Measurements from ENCODE around the gene OR52M1. TPM values are rescaled to one million over a fixed set of nuclear protein-coding genes. Genes with fewer than 3 reads are reported as not detected.

The OR52M1 gene, protein sequence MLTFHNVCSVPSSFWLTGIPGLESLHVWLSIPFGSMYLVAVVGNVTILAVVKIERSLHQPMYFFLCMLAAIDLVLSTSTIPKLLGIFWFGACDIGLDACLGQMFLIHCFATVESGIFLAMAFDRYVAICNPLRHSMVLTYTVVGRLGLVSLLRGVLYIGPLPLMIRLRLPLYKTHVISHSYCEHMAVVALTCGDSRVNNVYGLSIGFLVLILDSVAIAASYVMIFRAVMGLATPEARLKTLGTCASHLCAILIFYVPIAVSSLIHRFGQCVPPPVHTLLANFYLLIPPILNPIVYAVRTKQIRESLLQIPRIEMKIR
- total RNA-seq: not detected

DNA sequence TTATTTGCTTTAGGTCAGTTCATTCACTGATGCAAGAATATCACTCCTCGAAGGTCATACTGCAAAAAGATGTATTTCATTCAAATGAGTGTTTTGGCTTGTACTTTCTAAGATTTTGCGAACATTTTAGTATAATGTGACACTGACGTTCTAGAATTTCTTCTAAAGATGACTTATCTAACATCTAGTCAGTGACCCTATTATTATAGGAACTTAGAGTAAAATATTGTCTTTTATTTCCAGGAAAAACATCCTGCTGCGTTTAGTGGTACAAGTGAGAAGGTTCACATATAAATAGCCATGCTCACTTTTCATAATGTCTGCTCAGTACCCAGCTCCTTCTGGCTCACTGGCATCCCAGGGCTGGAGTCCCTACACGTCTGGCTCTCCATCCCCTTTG lies at the start of gene OR52M1:
OR52M1 (plus strand) TSS at position 301 of the 400 bp plus-strand sequence; CDS start at position 301, 0 bp downstream.
- Mint-ChIP-seq H3K27me3 (ENCODE audit: low read depth) (peaks cover 15% of the 10 kb centered on the region), H3K9me3 (ENCODE audit: insufficient read depth) (no peaks in the 10 kb centered on the region), H3K4me1 (ENCODE audit: low read depth) (no peaks in the 10 kb centered on the region), H3K4me3 (no peak within 1 kb of the TSS), H3K36me3 (ENCODE audit: low read depth) (no peaks in the 10 kb centered on the region), H3K27ac (no peak within 1 kb of the TSS)
- no peak for ATAC-seq
- no peak for DNase-seq
- ChIA-PET POLR2A (no interaction called here), CTCF (interaction anchor here (9.5 kb wide), 1 partner anchor 358 kb away, joined by 109 read pairs; no protein-coding TSS in a partner anchor)

DNA sequence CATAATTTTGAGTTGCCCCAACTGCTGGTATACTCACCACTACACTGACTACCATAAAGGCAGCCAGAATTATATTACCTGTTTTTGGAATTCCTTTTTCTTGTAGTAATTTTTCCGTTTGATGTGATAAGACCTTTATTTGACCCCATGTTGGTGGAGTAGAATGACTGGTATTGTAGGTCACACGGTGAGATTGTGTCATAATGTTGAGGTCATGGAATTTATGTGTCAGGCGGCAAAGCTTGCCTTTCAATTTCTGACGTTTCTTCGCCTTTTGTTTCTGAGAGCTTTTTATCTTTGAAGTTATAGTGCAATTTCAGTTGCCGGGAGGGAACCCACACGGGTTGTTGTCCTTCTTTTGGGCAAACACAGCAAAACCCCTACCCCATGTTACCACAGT lies 49.5 kb upstream of the OR52M1 start:
- ATAC-seq (no peak), DNase-seq (no peak)
- CTCF ChIA-PET: interaction anchor here (0.7 to 7.1 kb wide), 2 partner anchors 44 to 308 kb away, joined by 3 to 79 read pairs; no protein-coding TSS in a partner anchor
- no peaks in the 10 kb centered on the region for H3K4me1 Mint-ChIP-seq (ENCODE audit: low read depth)
- peaks cover 5% of the 10 kb centered on the region for H3K9me3 Mint-ChIP-seq (ENCODE audit: insufficient read depth)
- no peak overlapping the region for H3K27ac Mint-ChIP-seq
- no peak overlapping the region for H3K4me3 Mint-ChIP-seq
- H3K27me3 Mint-ChIP-seq (ENCODE audit: low read depth): peaks cover 22% of the 10 kb centered on the region
- peaks cover 2% of the 10 kb centered on the region for H3K36me3 Mint-ChIP-seq (ENCODE audit: low read depth)
- POLR2A ChIA-PET: no interaction called here

DNA sequence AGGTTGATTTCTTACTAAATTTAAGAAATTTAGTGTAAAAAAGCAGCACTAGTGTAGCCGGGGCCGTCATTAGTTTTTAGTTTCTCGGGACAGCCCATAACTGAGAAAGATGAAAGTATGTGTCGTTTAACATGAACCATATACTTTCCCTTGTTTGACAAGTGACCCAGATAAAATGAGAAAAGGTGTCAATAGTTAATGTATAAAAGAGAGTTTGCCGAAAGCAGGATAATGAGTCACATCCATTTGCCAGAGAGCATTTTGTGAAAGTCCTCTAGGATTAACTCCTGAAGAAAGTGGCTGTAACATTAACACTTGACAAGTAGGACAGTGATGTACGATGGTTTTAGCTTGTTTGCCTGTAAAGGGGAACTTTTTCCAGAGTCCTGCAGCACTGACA lies 49.0 kb upstream of the OR52M1 start:
- Mint-ChIP-seq H3K27me3 (ENCODE audit: low read depth) (peaks cover 22% of the 10 kb centered on the region), H3K9me3 (ENCODE audit: insufficient read depth) (peaks cover 5% of the 10 kb centered on the region), H3K27ac (no peak overlapping the region), H3K4me3 (no peak overlapping the region), H3K4me1 (ENCODE audit: low read depth) (no peaks in the 10 kb centered on the region), H3K36me3 (ENCODE audit: low read depth) (peaks cover 2% of the 10 kb centered on the region)
- no peak for ATAC-seq
- ChIA-PET CTCF (interaction anchor here (7.1 kb wide), 1 partner anchor 309 kb away, joined by 79 read pairs; no protein-coding TSS in a partner anchor), POLR2A (no interaction called here)
- DNase-seq: no peak

GRCh38 chr11:4496557-4497248 lies 48.3 kb upstream of the OR52M1 start:
- Mint-ChIP-seq H3K27me3 (ENCODE audit: low read depth) (peaks cover 22% of the 10 kb centered on the region), H3K27ac (no peak overlapping the region), H3K36me3 (ENCODE audit: low read depth) (no peaks in the 10 kb centered on the region), H3K4me3 (no peak overlapping the region), H3K4me1 (ENCODE audit: low read depth) (no peaks in the 10 kb centered on the region), H3K9me3 (ENCODE audit: insufficient read depth) (peaks cover 1% of the 10 kb centered on the region)
- ATAC-seq (no peak), DNase-seq (no peak)
- ChIA-PET POLR2A (no interaction called here), CTCF (interaction anchor here (7.1 kb wide), 1 partner anchor 310 kb away, joined by 79 read pairs; no protein-coding TSS in a partner anchor)

DNA sequence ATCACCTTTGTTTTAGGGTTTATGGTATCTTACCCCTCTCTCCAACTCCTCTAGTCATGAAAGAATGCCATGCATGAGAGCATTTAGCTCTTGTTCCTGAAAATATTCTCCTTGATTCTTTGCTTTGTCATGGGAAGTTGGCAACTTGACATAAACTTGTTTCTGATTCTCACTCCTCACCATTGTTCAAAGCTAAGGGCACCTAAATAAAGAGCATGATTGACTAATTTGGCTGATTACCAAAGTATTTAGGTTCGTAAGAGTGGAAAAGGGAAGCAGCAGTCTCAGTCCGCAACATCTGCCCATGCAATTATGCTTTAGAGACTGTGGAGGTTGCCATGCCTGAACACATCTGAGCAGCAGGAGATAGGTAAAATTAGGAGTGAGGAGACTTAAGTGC lies 36.1 kb upstream of the OR52M1 start:
- Mint-ChIP-seq H3K4me1 (ENCODE audit: low read depth) (peaks cover 9% of the 10 kb centered on the region), H3K4me3 (no peak overlapping the region), H3K27ac (no peak overlapping the region), H3K9me3 (ENCODE audit: insufficient read depth) (no peaks in the 10 kb centered on the region), H3K27me3 (ENCODE audit: low read depth) (peaks cover 14% of the 10 kb centered on the region), H3K36me3 (ENCODE audit: low read depth) (no peaks in the 10 kb centered on the region)
- ChIA-PET POLR2A (no interaction called here), CTCF (interaction anchor here (1.2 kb wide), 1 partner anchor 322 kb away, joined by 3 read pairs; no protein-coding TSS in a partner anchor)
- ATAC-seq (no peak), DNase-seq (no peak)

DNA sequence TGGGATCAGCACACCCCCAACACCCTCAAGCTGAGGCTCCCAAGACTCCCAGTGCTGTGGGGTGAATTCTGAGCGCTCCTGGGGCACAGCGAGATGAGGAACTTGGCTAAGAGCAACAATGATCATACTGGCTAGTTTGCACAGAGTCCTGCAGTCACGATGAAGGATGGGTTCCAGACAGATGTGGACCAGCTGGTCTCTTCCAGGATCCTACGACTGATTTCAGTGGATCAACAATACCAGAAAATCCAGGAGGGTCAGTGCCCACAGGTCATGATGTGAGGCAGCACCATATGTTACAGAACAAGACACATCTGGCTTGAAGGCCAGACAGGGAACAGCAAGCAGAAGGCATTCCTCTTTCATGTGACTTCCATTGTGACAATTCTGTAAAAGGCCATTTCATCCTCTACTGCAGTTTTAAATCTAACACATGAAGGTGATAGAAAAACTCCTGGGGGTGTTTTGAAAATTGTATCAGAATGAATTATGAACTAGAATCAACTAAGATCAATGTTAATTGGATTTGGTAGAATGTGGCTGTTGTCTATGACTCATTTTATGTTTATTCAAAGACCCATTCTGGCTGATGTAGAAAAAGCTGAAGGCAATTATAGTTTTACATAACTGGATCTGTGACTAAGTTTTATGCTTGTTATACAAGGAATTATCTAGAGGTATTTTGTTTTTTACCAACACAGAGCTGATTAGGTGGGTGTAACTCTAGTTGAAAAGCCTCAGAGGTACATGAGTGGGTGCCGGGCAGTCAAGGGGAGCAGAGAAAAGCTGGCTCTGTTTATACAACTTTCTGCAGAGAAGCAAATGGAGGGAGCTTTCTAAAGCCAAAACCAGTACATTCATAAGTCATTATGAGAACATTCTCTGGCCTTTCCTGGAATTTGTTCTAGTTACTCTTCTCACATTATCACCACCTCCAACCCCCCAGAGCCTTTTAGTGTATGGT lies 33.4 kb upstream of the OR52M1 start:
- POLR2A ChIA-PET: no interaction called here
- CTCF ChIA-PET: no interaction called here

DNA sequence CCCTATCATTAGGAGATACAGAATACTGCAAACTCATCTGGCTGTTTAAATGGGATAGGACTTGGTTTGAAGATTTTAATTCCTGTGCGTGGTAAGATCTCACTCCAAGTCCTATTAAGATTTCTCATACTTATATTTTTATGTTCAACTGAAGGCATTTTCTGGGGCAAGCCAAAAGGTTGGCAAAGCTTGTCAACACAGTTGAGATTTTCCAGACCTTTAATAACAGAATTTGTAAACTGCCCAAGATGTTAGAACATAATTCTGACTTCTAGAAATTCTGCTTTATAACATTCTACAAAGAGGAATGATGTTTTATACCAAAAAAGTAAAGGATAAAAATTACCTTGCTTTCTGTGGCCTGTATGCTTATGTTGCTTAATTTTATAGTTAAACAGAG lies 30.8 kb upstream of the OR52M1 start:
- no peak overlapping the region for H3K4me3 Mint-ChIP-seq
- no peak for ATAC-seq
- no peaks in the 10 kb centered on the region for H3K36me3 Mint-ChIP-seq (ENCODE audit: low read depth)
- no peaks in the 10 kb centered on the region for H3K27me3 Mint-ChIP-seq (ENCODE audit: low read depth)
- POLR2A ChIA-PET: no interaction called here
- no peaks in the 10 kb centered on the region for H3K9me3 Mint-ChIP-seq (ENCODE audit: insufficient read depth)
- H3K27ac Mint-ChIP-seq: no peak overlapping the region
- no peak for DNase-seq
- CTCF ChIA-PET: interaction anchor here (1.1 kb wide), 1 partner anchor 327 kb away, joined by 4 read pairs; no protein-coding TSS in a partner anchor
- H3K4me1 Mint-ChIP-seq (ENCODE audit: low read depth): peaks cover 9% of the 10 kb centered on the region

More for the DNA sequence above, 33.4 kb upstream of the OR52M1 start:
- peaks cover 9% of the 10 kb centered on the region for H3K4me1 Mint-ChIP-seq (ENCODE audit: low read depth)
- H3K9me3 Mint-ChIP-seq (ENCODE audit: insufficient read depth): no peaks in the 10 kb centered on the region
- H3K36me3 Mint-ChIP-seq (ENCODE audit: low read depth): no peaks in the 10 kb centered on the region
- H3K27ac Mint-ChIP-seq: no peak overlapping the region
- H3K4me3 Mint-ChIP-seq: no peak overlapping the region
- peaks cover 13% of the 10 kb centered on the region for H3K27me3 Mint-ChIP-seq (ENCODE audit: low read depth)
- DNase-seq: no peak
- ATAC-seq: no peak

GRCh38 chr11:4522339-4522738 lies 22.7 kb upstream of the OR52M1 start:
- Mint-ChIP-seq H3K36me3 (ENCODE audit: low read depth) (no peaks in the 10 kb centered on the region), H3K4me1 (ENCODE audit: low read depth) (peaks cover 12% of the 10 kb centered on the region), H3K27ac (no peak overlapping the region), H3K4me3 (no peak overlapping the region), H3K27me3 (ENCODE audit: low read depth) (peaks cover 14% of the 10 kb centered on the region), H3K9me3 (ENCODE audit: insufficient read depth) (no peaks in the 10 kb centered on the region)
- DNase-seq (peak; percentile 46), ATAC-seq (no peak)
- ChIA-PET CTCF (interaction anchor here (0.8 kb wide), 1 partner anchor 17 kb away, joined by 4 read pairs; no protein-coding TSS in a partner anchor), POLR2A (no interaction called here)

DNA sequence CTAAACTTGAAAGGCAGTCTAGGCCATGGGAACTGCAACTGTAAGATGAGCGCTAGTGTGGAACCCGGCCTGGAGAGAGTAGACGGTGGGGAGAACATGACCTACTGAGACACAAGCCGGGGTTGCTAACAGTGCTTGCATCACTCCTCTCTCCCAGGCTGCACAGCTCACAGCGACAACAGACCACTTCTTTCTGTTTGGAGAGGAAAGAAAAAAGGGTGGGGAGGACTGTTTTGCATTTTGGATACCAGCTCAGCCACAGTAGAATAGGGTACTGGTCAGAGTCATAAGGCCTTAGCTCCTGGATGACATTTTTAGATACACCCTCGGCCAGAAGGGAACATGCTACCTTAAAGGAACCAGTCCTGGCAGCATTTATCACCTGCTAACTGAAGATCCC lies 22.2 kb upstream of the OR52M1 start:
- CTCF ChIA-PET: interaction anchor here (0.8 kb wide), 1 partner anchor 17 kb away, joined by 4 read pairs; no protein-coding TSS in a partner anchor
- H3K27me3 Mint-ChIP-seq (ENCODE audit: low read depth): peaks cover 14% of the 10 kb centered on the region
- no peak overlapping the region for H3K27ac Mint-ChIP-seq
- DNase-seq (no peak), ATAC-seq (no peak)
- H3K36me3 Mint-ChIP-seq (ENCODE audit: low read depth): no peaks in the 10 kb centered on the region
- no peak overlapping the region for H3K4me3 Mint-ChIP-seq
- peaks cover 12% of the 10 kb centered on the region for H3K4me1 Mint-ChIP-seq (ENCODE audit: low read depth)
- H3K9me3 Mint-ChIP-seq (ENCODE audit: insufficient read depth): no peaks in the 10 kb centered on the region
- POLR2A ChIA-PET: no interaction called here

DNA sequence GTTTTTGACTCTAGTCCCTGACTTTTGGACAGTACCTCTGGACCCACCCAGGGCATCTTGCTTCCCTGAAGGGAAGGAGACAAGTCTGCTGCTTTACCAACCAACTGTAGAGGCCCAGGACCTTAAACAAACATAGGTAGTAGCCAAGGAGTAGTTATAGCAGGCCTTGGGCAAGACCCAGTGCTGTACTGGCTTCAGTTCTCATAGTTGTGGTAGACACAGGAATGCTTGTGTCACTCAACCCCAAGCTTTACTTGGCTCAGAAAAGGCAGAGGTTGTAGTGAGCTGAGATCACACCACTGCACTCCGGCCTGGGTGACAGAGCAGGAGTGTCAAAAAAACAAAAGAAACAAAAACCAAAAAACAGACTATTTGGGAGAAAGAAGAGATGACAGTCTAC lies 21.3 kb upstream of the OR52M1 start:
- ChIA-PET POLR2A (interaction anchor here (0.6 kb wide), 1 partner anchor 494 kb away, joined by 5 read pairs; no protein-coding TSS in a partner anchor), CTCF (interaction anchor here (2.0 kb wide), 1 partner anchor 336 kb away, joined by 6 read pairs; no protein-coding TSS in a partner anchor)

GRCh38 chr11:4527926-4528325 lies 17.1 kb upstream of the OR52M1 start:
- H3K36me3 Mint-ChIP-seq (ENCODE audit: low read depth): no peaks in the 10 kb centered on the region
- ChIA-PET POLR2A (no interaction called here), CTCF (no interaction called here)
- H3K27ac Mint-ChIP-seq: no peak overlapping the region
- no peaks in the 10 kb centered on the region for H3K9me3 Mint-ChIP-seq (ENCODE audit: insufficient read depth)
- H3K4me1 Mint-ChIP-seq (ENCODE audit: low read depth): no peaks in the 10 kb centered on the region
- peaks cover 25% of the 10 kb centered on the region for H3K27me3 Mint-ChIP-seq (ENCODE audit: low read depth)
- H3K4me3 Mint-ChIP-seq: no peak overlapping the region
- DNase-seq (no peak), ATAC-seq (no peak)

More for the DNA sequence above, 21.3 kb upstream of the OR52M1 start:
- Mint-ChIP-seq H3K4me1 (ENCODE audit: low read depth) (peaks cover 12% of the 10 kb centered on the region), H3K9me3 (ENCODE audit: insufficient read depth) (no peaks in the 10 kb centered on the region), H3K27ac (no peak overlapping the region), H3K27me3 (ENCODE audit: low read depth) (peaks cover 20% of the 10 kb centered on the region), H3K4me3 (no peak overlapping the region), H3K36me3 (ENCODE audit: low read depth) (no peaks in the 10 kb centered on the region)
- DNase-seq: no peak
- ATAC-seq: no peak

All from activated CD8-positive, alpha-beta T cell treated with anti-CD3 and anti-CD28 coated beads, Interleukin-2, amount 10 ng/mL, durations not matched to agents 7 days and 5 days (primary cell).